ENCODE data around the gene NPW.

Gene NPW

DNA sequence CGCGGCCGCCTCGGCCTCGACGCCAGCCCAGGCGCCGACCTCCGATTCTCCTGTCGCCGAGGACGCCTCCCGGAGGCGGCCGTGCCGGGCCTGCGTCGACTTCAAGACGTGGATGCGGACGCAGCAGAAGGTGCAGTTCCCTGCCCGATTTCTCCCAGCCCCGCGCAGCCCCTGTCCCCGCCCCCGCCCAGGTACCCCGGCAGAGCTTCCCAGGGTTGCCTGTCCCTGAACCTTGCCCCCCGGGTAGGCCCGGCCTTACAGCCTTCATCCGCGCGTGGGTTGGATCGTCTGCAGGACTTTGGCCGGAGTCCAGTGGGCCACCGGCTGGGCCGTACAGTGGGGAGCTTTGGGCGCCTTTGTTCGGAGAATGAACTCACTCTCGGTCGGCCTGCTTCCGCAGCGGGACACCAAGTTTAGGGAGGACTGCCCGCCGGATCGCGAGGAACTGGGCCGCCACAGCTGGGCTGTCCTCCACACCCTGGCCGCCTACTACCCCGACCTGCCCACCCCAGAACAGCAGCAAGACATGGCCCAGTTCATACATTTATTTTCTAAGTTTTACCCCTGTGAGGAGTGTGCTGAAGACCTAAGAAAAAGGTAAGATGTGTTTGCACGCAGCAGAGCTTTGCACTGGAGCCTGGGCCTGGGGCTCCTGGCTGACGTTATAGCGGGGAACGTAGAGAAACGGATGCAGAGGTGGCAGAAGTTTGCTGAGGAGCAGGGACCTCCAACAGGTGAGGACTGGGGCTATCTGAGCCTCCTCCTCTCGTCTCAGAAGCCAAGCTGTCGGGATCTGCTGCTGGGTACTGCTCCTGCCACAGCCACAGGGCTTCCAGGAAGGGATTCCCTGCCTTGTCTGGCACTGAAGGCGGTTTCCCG, 35.0 kb upstream of the NPW start:
- no peak for DNase-seq (ENCODE audit: low read depth)

DNA sequence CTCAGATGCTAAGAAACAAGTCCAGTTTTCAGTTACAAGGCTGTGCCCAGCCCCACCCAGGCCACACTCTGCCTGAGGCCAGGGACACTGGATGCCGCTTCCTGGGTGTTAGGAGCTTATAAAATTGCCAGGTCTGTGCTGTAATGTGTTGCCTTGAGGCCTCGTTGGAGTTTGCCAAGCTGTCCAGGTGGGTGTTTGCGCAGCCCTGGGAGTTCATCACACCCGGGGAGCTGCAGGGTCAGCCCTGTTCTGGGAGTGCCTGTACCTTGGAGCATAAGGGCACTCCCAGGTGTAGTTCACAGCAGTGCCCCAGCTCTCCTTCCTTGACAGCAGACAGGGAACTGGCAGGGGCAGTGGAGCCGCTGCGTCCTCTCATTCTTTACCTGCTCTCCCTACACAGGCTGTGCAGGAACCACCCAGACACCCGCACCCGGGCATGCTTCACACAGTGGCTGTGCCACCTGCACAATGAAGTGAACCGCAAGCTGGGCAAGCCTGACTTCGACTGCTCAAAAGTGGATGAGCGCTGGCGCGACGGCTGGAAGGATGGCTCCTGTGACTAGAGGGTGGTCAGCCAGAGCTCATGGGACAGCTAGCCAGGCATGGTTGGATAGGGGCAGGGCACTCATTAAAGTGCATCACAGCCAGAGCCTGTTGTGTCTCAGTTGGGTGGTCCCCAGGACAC, 34.0 kb upstream of the NPW start:
- DNase-seq (ENCODE audit: low read depth), result no peak

DNA sequence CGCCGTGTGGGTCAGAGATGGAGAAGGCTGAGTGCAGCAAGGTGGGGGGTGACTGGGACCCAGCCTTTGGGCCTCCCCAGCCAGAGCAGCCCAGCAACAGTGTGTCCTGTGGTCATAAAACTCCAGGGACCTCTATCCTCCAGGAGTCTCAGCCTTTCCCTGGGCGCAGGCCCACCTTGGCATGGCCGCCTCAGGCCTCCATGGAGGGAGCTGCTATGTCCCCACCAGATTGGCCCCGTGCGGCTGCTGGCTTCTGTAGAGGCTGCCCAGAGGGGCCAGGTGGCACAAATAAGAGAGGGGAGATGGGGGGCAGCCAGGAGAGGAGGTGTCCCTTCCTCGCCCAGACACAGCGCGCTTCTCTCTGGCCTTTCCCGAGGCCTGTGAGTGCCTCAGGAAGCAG, 32.4 kb upstream of the NPW start:
- DNase-seq (ENCODE audit: low read depth), result no peak

DNA sequence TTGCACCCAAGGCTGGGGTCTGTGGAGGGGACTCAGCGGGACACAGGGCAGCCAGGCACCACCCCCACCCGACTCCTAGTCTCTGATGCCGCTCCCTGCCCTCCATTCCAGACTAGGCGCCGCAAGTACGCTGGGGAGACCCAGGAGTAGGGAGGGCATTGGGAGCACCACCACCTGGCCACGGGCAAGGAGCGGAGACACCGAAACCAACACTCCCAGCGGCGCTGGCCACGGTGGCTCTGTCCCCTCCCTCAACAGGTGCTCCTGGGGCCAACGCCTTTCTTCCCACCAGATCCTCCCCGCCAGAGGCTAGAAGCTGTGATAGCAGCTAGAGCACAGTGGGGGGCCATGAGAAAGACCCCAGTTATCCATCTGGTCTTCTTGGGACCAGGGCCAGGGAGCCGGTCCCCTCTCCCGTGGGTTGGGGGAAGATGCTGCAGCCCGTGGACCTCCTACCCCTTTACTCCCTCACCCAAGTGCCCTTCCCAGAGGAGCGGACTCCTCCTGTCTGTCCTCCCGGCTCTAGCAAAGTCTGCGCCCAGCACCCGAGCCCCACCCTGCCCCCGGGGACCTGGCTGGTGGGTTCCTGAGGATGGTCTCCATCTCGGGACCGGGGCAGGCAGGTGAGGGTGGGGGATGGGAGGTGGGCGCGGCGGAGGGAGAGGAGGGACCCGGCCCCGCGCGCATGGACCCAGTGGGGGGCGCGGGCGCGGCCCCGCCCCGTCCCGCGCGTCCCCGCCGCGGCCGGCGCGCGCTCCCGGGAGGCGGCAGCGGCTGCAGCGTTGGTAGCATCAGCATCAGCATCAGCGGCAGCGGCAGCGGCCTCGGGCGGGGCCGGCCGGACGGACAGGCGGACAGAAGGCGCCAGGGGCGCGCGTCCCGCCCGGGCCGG, 30.1 kb upstream of the NPW start, which contains the start of gene SYNGR3:
SYNGR3 (plus strand) TSS at position 762 of the 892 bp plus-strand sequence. CDS start 133 bp downstream, outside the sequence.
- DNase-seq (ENCODE audit: low read depth), result no peak

DNA sequence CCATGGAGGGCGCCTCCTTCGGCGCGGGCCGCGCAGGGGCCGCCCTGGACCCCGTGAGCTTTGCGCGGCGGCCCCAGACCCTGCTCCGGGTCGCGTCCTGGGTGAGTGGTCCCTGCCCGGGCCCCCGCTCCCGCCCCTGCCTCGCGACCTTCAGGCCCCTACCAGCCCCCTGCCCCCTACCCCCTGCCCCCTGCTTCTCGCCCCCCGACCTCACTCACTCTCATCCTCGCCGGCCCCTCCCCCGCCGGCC, 29.6 kb upstream of the NPW start:
- DNase-seq (ENCODE audit: low read depth), result no peak

DNA sequence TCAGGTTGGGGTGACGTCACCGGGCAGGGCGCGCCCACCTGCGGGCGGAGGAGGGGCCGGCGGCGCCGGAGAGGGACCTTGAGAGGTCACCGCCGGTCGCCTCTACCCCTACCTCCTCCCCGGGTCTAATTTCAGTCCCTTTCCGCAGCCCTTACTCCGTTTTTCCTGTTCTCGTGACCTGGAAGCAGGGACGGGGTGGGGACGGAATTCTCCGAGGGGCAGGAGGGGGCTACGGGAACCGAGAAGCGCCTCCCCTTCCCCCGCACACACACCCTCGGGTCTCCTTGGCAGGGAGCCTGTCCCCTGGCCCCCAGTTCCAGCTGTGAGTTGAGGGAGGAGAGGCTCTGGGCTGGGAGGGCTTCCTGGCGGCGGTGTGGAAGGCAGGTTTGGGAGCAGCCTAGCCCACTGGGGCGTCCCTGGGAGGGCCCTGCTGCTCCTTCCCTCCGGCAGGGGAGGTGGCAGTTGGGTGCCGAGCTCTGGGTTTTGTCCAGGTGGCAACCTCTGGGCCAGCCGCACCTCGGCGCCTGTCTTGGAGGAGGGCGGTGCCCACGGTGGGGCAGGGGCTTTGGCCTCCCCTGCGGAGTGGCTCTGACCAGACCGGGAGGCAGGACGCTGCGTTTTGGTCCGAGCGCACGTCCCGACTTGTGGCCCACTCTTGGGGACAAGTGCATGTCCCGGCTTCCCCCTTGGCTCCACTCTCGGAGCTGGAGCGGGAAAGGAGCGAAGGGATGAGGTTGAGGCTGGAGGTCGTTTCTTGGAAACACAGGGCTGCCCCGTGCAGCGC, 29.0 kb upstream of the NPW start:
- DNase-seq (ENCODE audit: low read depth), result no peak

DNA sequence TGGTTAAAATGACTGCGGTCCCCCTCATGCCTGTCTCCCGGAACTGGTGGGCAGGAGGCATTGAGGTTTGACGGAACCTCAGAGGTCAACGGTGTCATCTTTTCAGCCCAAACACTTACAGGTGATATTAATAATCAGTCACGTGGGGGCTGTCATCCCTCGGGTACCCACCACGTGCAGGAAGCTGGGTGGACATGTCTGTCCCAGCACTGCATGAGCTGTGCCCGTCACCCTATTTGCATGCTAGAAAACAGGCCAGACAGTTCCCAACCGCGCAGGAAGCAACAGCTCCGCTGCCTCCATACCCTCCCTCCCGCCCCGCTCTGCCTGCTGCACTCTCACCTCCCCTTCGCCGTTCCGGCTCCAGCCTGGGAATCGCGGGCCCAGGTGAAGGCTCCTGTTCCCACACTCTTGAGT, 28.4 kb upstream of the NPW start:
- DNase-seq (ENCODE audit: low read depth), result no peak

DNA sequence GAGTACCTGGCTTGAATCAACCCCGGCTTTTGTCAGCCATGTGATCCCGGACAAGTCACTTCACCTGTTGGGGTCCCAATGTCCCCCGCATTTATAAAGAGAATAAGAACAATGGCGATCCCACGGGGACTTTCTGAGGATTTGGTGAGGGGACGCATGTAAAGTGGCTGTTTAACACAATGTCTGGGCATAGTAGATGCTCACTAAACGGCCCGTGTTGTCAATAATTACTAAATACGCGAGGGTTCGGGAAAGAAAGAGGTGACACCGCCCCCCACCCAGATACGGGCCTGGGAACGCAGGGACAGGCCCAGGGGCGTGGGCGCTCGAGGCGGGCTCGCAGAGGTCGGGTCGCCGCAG, 28.0 kb upstream of the NPW start:
- DNase-seq (ENCODE audit: low read depth), result no peak

DNA sequence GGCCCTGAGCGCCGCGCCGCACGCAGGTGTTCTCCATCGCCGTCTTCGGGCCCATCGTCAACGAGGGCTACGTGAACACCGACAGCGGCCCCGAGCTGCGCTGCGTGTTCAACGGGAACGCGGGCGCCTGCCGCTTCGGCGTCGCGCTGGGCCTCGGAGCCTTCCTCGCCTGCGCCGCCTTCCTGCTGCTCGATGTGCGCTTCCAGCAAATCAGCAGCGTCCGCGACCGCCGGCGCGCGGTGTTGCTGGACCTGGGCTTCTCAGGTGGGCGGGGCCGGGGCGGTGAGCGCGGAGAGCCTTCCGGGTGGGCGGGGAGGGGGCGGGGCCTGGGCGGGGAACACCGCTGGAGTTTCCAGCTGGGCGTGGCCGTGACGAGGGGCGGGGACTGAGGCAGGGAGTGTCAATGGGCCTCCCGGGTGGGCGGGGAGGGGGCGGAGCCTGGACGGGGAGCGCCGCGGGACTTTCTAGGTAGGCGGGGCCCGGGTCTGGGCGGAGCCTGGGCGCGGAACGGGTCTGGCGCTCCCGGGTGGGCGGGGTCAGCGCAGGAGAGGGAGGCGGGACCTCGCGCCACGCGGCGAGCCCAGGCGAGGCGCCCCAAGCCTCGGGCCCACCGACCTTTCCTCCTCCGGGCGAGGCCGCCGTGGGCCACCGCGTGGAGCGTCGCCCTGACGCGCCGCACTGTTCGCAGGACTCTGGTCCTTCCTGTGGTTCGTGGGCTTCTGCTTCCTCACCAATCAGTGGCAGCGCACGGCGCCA, 27.5 kb upstream of the NPW start:
- DNase-seq (ENCODE audit: low read depth), result peak; percentile 69

DNA sequence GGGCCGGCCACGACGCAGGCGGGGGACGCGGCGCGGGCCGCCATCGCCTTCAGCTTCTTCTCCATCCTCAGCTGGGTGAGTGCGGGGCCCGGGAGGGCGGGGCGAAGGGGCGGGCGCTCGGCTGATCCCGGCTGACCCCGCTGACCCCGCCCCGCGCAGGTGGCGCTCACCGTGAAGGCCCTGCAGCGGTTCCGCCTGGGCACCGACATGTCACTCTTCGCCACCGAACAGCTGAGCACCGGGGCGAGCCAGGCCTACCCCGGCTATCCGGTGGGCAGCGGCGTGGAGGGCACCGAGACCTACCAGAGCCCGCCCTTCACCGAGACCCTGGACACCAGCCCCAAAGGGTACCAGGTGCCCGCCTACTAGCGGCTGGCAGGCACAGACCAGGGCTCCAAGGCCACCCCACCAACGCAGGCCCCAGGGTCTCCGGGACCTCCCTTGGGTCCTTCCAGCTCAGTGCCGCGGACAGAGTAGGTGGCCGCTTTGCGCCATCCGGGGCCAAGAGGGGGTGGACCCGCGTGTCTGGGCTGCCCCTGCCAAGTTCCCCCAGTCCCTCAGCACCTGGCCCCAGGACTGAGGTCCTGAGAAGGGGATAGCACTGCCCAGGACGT, 26.8 kb upstream of the NPW start:
- no peak for DNase-seq (ENCODE audit: low read depth)

DNA sequence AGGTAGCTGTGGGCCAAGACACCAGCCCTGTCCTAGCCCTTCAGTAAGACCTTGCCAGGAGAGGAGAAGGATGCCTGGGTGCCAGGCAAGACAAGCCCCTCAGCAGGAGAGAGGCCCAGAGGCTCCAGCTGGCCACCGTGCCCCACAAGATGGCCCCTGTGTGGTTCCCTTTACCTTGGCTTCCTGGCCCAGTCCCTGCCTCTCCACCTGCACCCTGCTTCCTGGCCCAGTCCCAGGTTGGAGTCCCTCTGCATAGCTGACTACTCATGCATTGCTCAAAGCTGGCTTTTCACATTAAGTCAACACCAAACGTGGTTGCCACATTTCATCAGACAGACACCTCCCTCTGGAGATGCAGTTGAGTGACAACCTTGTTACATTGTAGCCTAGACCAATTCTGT, 25.9 kb upstream of the NPW start:
- DNase-seq (ENCODE audit: low read depth), result no peak

DNA sequence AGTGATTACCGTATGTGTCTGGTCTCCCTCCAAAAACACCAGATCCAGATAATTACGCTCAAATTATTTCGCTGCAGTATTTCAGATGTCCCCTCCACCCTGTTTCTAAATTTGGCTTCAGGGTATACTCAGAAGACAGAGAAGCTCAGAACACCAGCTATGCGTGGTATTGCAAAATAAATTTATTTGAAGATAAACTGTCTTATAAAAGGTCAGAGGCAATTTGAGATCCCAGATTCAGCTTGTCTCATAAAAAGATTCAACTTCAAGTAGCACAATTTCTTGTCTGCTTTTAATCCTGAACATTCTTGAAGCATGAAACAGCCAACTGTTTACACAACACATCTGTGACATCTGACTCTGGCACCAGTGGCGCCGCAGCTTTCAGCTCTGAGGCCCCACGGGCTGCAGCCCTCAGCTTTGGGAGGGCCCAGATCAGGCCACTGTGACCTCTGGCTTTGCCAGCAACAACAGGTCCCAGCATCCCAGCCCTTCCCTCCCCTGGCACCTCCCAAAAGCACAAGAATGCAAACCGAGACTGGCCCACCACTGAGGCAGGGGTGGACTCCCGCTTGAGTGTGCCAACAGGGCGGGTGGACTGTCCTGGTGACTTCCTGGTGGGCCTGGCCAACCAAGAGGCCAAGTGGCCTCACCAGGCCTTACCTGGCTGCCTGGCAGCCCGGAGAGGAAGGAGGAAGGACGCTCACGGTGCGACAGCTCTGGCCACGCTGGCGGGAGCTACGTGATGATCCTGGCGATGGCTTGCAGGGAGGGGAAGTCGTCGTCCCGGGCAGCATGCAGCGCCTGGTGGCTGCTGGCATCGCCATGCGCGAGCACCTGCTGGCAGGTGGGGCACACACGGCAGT, 21.9 kb upstream of the NPW start:
- no peak for DNase-seq (ENCODE audit: low read depth)

DNA sequence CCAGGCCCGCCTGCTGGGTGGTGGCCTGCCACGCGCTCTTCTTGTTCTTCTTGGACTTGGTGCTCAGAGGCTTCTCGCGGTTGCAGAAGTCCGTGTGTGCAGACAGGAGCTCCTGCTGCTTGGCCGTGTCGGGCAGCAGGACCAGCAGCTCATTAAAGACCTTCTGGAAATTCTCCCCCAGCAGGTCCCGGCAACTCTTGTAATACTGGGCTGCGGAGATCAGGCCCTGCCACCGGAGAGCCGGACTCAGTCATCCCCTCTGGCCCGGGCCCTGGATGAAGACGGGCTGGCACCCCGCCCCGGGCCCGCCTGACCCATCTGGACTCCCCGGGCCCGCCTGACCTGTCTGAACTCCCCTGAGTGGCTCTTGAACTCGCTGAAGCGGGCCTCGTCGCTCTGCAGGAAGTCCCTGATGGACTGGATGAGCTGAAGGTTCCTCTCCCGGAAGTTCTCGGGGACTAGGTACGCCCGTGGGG, 21.2 kb upstream of the NPW start:
- DNase-seq (ENCODE audit: low read depth), result no peak

DNA sequence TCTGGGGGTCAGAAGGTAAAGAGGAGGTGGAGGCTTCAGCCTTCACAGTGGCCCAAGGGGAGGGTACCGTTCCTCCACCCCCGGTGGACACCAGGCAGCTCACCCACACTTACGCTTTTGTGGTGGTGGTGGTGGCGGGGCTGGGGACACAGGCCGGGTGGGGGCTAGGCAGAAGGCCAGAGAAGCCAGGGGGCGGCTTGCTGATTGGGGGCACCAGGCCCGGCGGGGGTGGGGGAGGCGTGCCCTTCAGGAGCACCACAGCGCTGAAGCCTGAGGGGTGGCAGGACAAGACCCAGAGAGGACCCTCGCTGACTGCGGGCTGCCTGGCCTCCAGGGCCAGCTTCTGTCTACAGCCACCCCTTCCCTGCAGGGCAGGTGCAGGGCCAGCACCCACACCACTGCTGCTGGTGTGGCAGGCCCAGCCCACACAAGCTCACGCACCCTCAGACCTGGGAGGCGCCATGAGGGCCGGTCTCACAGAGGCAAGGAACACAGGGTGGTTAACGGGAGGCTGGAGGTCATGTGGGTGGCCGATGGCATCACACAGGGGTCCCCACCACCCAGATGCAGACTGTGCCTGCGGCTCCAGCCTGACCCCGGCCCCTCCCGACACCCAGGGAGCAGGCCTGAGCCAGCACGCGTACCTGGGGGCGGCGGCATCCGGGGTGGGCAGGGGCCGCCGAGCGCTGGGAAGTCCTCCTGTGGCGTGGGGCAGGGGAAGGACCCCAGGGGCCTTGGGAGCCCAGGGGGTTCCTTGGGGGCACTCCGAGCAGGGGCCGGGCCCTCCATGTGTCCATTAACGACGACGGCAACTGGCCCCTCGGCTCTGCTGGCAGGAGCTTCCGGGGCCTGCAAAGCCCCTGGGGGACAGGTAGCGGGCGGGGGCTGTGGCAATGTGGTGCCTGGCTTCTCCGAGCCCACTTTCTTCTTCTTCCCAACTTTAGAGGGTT, 20.5 kb upstream of the NPW start:
- DNase-seq (ENCODE audit: low read depth), result no peak

DNA sequence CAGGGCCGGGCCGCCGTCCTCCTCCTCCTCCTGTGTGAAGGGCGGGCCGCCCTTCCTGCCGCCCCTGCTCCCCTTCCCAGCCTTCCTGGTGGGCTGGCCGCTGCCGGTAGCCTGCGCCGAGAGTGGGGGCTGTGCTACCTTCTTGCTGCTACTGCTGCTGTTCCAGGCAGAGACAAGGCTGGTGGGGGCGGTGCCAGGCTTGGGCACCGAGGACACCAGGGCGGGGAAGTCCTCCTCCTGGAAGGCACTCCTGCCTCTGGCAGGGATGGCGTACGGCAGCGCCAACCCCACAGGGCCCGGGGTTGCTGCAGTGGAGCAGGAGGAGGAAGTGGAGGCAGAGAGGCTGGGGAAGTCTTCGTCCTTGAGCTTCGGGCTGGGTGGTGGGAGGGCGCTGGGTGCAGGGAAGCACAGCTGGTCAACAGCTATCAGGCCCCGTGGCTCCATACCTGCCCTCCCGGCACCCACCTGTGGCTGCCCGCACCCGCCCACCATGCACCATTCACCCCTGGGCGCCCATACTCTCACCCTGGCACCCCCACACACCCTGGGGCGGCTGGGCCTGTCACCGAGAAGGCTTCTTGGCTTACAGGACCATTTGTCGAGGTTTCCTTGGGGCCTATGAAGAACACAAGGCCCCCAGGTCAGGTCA, 19.6 kb upstream of the NPW start:
- DNase-seq (ENCODE audit: low read depth), result no peak

DNA sequence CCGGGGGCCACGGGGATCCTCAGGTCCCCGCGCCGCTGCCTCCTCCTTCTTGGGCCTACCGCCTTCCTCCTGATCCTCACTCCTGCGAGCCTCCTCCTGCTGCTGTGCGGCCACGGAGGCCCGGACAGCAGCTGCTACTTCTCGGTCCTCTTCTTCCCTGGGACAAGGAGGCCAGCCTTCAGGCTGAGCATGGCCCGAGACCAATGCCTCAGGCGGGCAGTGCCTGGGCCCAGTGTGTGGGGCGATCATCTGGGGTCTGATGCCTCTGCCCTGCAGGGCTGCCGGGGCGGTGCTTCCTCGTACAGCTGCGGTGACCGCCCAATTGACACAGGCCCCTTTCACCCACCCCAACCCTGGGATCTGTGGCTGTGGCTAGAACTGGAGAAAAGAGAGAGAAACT, 18.6 kb upstream of the NPW start:
- DNase-seq (ENCODE audit: low read depth), result no peak

DNA sequence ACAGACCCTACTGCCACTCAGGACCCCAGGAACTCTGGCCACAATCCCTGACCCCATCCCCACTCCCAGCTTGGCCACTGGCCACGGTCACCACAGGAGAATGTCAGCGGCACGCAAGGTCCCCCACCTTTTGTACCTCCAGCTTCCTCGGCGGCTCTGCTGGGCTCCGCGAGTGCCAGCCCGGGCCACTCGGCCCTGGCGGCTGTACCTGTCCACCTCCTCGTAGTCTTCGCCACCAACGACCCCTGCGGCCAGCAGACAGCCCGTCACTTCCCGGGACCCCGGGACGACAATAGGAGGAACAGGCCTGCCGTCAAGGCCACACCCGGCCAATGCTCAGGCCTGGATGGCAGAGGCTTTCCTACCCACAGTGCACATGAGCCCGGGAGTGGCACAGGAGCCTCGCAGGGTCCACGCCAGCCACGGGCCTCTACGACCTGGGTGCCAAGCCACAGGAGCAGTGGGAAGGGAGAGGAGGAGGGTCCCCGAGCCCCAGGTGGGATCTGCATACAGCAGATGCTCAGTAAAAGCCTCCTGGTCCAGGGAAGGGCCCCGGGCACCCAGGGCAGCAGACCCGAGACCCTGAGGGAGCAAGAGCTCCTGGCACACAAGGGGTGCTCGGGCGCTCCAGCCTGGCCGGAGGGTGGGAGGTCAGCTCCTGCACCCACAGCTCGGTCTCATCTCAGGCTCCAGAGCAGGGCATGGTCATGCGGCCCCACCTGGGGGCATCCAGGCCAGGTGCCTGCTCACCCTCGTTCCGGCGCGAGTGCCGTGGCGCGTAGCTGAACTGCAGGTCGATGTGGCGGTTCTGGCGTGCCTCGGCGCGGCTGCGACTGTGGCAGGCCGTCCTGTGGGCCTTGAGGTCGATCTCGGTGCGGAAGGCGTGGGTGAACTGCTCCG, 17.9 kb upstream of the NPW start:
- no peak for DNase-seq (ENCODE audit: low read depth)

Data from stromal cell of bone marrow (primary cell).